K562 (cell line): ENCODE results near the gene ZNF98. TPM values are rescaled to one million over a fixed set of nuclear protein-coding genes. Genes with fewer than 3 reads are reported as not detected.

Experiments
- ATAC-seq: fragments of 200-7000 bp; cut with Tn5 transposase; 3 replicates; pipeline ENCODE4 v1.9.1; 2020; ENCODE audit warnings: moderate library complexity
- BruUV-seq: library from RNA; stranded (reverse); fragments of 400-500 nt; replicated peaks from 2 replicates; lab custom pipeline; 2021; lab: Mats Ljungman, UMichigan
- CTCF ChIA-PET: fragments of 300-600 bp; formaldehyde crosslinking; extraction: SDS; loops from one replicate; lab custom pipeline; 2021; ENCODE audit warnings: low intra/inter-chr PET ratio; lab: Yijun Ruan, JAX
- POLR2A ChIA-PET: fragments of 300-600, 350-650 bp; sonication (Branson Sonifier 250); formaldehyde crosslinking; extraction: SDS; loops from one replicate; lab custom pipeline; 2021; ENCODE audit warnings: antibody characterized with exemption, inconsistent platforms; lab: Yijun Ruan, JAX
- DNase-seq, 4 experiments: peaks; one replicate each; pipeline versions ENCODE4 v3.0.0 to v3.0.0-alpha.2; 2011 to 2018; ENCODE audit warnings: low spot score in 3 of 4, mixed read lengths in 3 of 4; ENCODE audit errors: extremely low read depth in 1 of 4
- FAIRE-seq: peaks from 2 replicates; lab custom pipeline; 2011; peaks lifted over from hg19 to GRCh38; lab: Jason Lieb, UNC
- H2AFZ ChIP-seq: 2 replicates; pipeline ENCODE4 v1.6.0; 2011; ENCODE audit warnings: low read depth, low read length, control low read depth, inconsistent platforms
- H3K27ac ChIP-seq: fragments of 200-600 bp; 3 replicates; pipeline ENCODE4 v1.8.0; 2011; ENCODE audit warnings: low read depth, mild to moderate bottlenecking, control low read depth, inconsistent platforms, low read length, moderate library complexity, mixed read lengths; ENCODE audit errors: extremely low read depth
- H3K27me3 ChIP-seq, 2 experiments: fragments of 300-600 bp in 1 of 2; 2 replicates in 1 of 2; 3 replicates in 1 of 2; pipeline versions ENCODE4 v1.6.0 to v1.8.0; 2011; ENCODE audit warnings: inconsistent platforms in 2 of 2, low read length in 2 of 2, mild to moderate bottlenecking in 1 of 2, mixed read lengths in 1 of 2, moderate library complexity in 1 of 2; ENCODE audit not compliant: control insufficient read depth in 2 of 2, insufficient read depth in 2 of 2
- H3K36me3 ChIP-seq: fragments of 300-600 bp; 3 replicates; pipeline ENCODE4 v1.8.0; 2011; ENCODE audit warnings: mild to moderate bottlenecking, low read length, inconsistent platforms; ENCODE audit not compliant: control insufficient read depth, insufficient read depth
- H3K4me1 ChIP-seq, 2 experiments: fragments of 200-600 bp in 1 of 2; replicated peaks in 1 of 2; 2 replicates in 1 of 2; 3 replicates in 1 of 2; pipeline versions ENCODE4 v1.5.1 to v1.8.0; 2011; ENCODE audit warnings: inconsistent platforms in 2 of 2, low read length in 2 of 2, mild to moderate bottlenecking in 1 of 2, mixed read lengths in 1 of 2, moderate library complexity in 1 of 2; ENCODE audit not compliant: control insufficient read depth in 2 of 2, insufficient read depth in 2 of 2
- H3K4me2 ChIP-seq: 2 replicates; pipeline ENCODE4 v1.6.1; 2011; ENCODE audit warnings: low read length, control low read depth, inconsistent platforms, mixed read lengths; ENCODE audit not compliant: insufficient read depth
- H3K4me3 ChIP-seq: fragments of 200-600 bp; sonication (generic), shearing (Covaris generic); 2 replicates; pipeline ENCODE4 v1.5.1; 2016; ENCODE audit warnings: control low read depth, inconsistent platforms
- H3K79me2 ChIP-seq: fragments of 200-600 bp; 3 replicates; pipeline ENCODE4 v1.8.0; 2011; ENCODE audit warnings: low read length, inconsistent platforms; ENCODE audit not compliant: control insufficient read depth, insufficient read depth
- H3K9ac ChIP-seq, 2 experiments: 2 replicates each; pipeline versions ENCODE4 v1.6.0 to v1.6.1; 2011; ENCODE audit warnings: low read depth in 2 of 2, low read length in 2 of 2, control low read depth in 1 of 2, inconsistent platforms in 1 of 2, mild to moderate bottlenecking in 1 of 2, mixed read lengths in 1 of 2; ENCODE audit not compliant: insufficient read depth in 1 of 2
- H3K9me1 ChIP-seq: one replicate; pipeline ENCODE4 v1.6.0; 2011; ENCODE audit warnings: inconsistent platforms, mild to moderate bottlenecking, low read length, moderate library complexity; ENCODE audit not compliant: control insufficient read depth, insufficient read depth
- H3K9me3 ChIP-seq: replicated peaks from 2 replicates; pipeline ENCODE4 v1.5.1; 2011; ENCODE audit warnings: low read depth, low read length, inconsistent platforms; ENCODE audit not compliant: control insufficient read depth, insufficient read depth
- H4K20me1 ChIP-seq: replicated peaks from 2 replicates; pipeline ENCODE4 v1.6.1; 2011; ENCODE audit warnings: low read length, inconsistent platforms, mixed read lengths; ENCODE audit not compliant: control insufficient read depth, insufficient read depth
- RBM25 ChIP-seq: fragments of 200-400 bp; formaldehyde crosslinking; IDR thresholded peaks from 2 replicates; pipeline ENCODE4 v1.6.1; 2018; ENCODE audit warnings: low read length, low read depth, moderate library complexity; ENCODE audit not compliant: severe bottlenecking
- STAG1 ChIP-seq: sonication (generic); formaldehyde crosslinking; IDR thresholded peaks from 2 replicates; pipeline ENCODE4 v1.5.0; 2020; ENCODE audit warnings: missing genetic modification reagents, borderline replicate concordance
- XRCC3 ChIP-seq: fragments of 450-650 bp; IDR thresholded peaks from 2 replicates; pipeline ENCODE4 v1.6.1; 2017; ENCODE audit warnings: mild to moderate bottlenecking, moderate library complexity
- WGBS: fragments of 100-300 bp; shearing (Covaris generic); methylation state at CpG from one replicate; pipeline ENCODE4 v1.1.6; 2016; ENCODE audit warnings: low coverage, mixed read lengths; ENCODE audit not compliant: insufficient coverage; ENCODE audit errors: missing lambda C conversion rate; 5-methylcytosine and 5-hydroxymethylcytosine counted together
- in situ Hi-C: fragments of 300-500 bp; cut with MboI; formaldehyde crosslinking; loops from 4 replicates; pipeline ENCODE4 v1.15.0; 2018; ENCODE audit warnings: inconsistent platforms, mixed read lengths
- intact Hi-C: fragments of 100-400 bp; cut with micrococcal nuclease; formaldehyde crosslinking; loops from 2 replicates; pipeline ENCODE4 v1.14.2; 2022
- polyA plus RNA-seq, 8 experiments: library from polyadenylated mRNA; depleted of rRNA in 4 of 8; stranded (reverse) in 5 of 8; unstranded in 3 of 8; fragments of >200 nt; fragmentation: Nextera tagmentation in 2 of 8; fragmentation: Illumina TruSeq in 1 of 8; extraction: Ambion mirVana in 2 of 8; extraction: Trizol in 1 of 8; gene quantifications; 2 replicates each; pipeline versions ENCODE4 v1.2.1 to v1.2.3, GENCODE V29; 2011 to 2014; ENCODE audit warnings: inconsistent platforms in 1 of 8, missing spikeins in 1 of 8
- total RNA-seq, 7 experiments: library from RNA; depleted of rRNA in 6 of 7; stranded (reverse); fragments of >200 nt in 6 of 7; fragmentation: Illumina TruSeq in 2 of 7; extraction: Trizol in 2 of 7; gene quantifications; 2 replicates each; pipeline versions ENCODE4 v1.2.1 to v1.2.3, GENCODE V29; 2011 to 2021; ENCODE audit warnings: low replicate concordance in 1 of 7
- TF ChIP-seq, protein P1 (sequence below): fragments of 250-450 bp; sonication (Bioruptor Pico); IDR thresholded peaks from 2 replicates; pipeline ENCODE4 v1.8.0; 2022; ENCODE audit warnings: moderate library complexity, mild to moderate bottlenecking, inconsistent platforms
- TF ChIP-seq, protein P2 (sequence below): IDR thresholded peaks from 2 replicates; pipeline ENCODE4 v1.6.1; 2011; ENCODE audit warnings: borderline replicate concordance, low read depth, mild to moderate bottlenecking, moderate library complexity, low read length; ENCODE audit not compliant: insufficient read depth, poor library complexity, severe bottlenecking
- TF ChIP-seq, protein P3 (sequence below), 3 experiments: fragments of 200-800 bp in 1 of 3; fragments of 250-450 bp in 1 of 3; fragments of 450-650 bp in 1 of 3; sonication (Bioruptor Pico) in 1 of 3; sonication (Bioruptor generic) in 1 of 3; formaldehyde crosslinking in 1 of 3; IDR thresholded peaks; 2 replicates each; pipeline versions ENCODE4 v1.6.1 to v1.8.0; 2016 to 2022; ENCODE audit warnings: mild to moderate bottlenecking in 2 of 3, missing genetic modification characterization in 2 of 3, missing compliant biosample characterization in 1 of 3, moderate library complexity in 1 of 3

ZNF98 gene
- total and polyA plus RNA-seq, 9 of the 15 experiments (the other 6 are each of a cell fraction or from before 2014, with no cell fraction given): 0.14 to 0.40 TPM; not detected in 7

DNA sequence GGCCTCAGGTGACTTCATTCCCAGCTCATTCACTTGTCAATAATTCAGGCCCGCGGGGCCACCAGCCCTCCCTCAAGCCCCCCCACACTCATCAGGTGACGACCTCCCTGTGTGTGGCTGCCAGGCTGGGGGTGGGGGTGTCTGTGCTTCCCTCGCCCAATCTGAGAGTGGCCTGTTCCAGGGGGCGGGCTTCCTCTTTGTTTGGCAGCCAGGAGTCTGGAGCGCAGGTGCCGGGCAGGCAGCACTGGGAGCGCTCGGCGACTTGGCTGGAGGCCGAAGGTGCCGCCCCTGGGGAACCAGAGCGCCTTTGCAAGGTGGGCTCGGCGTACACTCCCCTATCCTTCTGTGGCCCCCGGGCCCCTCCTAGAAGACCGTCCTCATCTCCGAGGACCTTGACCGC lies 5.4 kb upstream of the ZNF98 start:
- H4K20me1 ChIP-seq: no peaks in the 10 kb centered on the region
- DNase-seq: no peak
- no peak overlapping the region for H3K4me2 ChIP-seq
- TF ChIP-seq STAG1 (CRISPR knock-in tag) (no peak), RBM25 (no peak)
- TF ChIP-seq, protein P1, sequence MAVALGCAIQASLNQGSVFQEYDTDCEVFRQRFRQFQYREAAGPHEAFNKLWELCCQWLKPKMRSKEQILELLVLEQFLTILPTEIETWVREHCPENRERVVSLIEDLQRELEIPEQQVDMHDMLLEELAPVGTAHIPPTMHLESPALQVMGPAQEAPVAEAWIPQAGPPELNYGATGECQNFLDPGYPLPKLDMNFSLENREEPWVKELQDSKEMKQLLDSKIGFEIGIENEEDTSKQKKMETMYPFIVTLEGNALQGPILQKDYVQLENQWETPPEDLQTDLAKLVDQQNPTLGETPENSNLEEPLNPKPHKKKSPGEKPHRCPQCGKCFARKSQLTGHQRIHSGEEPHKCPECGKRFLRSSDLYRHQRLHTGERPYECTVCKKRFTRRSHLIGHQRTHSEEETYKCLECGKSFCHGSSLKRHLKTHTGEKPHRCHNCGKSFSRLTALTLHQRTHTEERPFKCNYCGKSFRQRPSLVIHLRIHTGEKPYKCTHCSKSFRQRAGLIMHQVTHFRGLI (CRISPR knock-in tag): no peak
- intact Hi-C loops (no loop called here), in situ Hi-C loops (no loop called here)
- no peaks in the 10 kb centered on the region for H3K4me1 ChIP-seq
- H3K9me3 ChIP-seq: no peaks in the 10 kb centered on the region
- no peak overlapping the region for H3K9ac ChIP-seq
- no peaks in the 10 kb centered on the region for H3K79me2 ChIP-seq
- no peak overlapping the region for H3K4me3 ChIP-seq
- POLR2A ChIA-PET: no interaction called here
- ATAC-seq: no peak
- CTCF ChIA-PET: interaction anchor here (0.6 kb wide), 1 partner anchor 107 kb away, joined by 3 read pairs; no protein-coding TSS in a partner anchor
- no peaks in the 10 kb centered on the region for H3K36me3 ChIP-seq
- 4% methylated on average over 14 of the region's 19 CpGs for WGBS
- BruUV-seq: no TSS peak
- H3K9me1 ChIP-seq: no peaks in the 10 kb centered on the region
- no peak for FAIRE-seq
- no peak overlapping the region for H3K27ac ChIP-seq
- H3K27me3 ChIP-seq: no peaks in the 10 kb centered on the region
- no peak overlapping the region for H2AFZ ChIP-seq

DNA sequence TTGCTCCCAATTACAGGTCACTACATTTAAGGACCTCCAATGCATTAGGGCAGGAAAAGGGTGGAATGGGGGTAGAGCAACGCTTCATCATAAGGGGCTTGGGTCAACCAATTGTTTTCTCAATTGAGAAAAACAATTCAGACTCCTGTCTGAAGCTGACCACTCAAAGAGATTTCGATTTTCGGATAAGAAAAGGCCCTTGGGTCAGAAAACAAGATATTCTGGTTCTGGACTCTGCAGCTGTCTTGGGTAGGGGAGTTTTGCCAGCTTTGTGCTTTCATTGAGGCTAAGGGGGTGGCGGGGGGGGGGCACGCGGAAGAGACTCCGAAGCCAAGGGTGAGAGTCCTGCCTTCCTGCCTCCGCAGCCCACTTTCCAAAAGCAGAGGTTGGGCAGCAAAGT lies 4.8 kb upstream of the ZNF98 start:
- no TSS peak for BruUV-seq
- H2AFZ ChIP-seq: no peak overlapping the region
- H3K4me1 ChIP-seq: no peaks in the 10 kb centered on the region
- H3K9me3 ChIP-seq: no peaks in the 10 kb centered on the region
- no peak overlapping the region for H3K27ac ChIP-seq
- 2% methylated on average over 7 of the region's 8 CpGs for WGBS
- H4K20me1 ChIP-seq: no peaks in the 10 kb centered on the region
- ChIA-PET POLR2A (no interaction called here), CTCF (interaction anchor here (0.6 kb wide), 1 partner anchor 106 kb away, joined by 3 read pairs; no protein-coding TSS in a partner anchor)
- H3K4me2 ChIP-seq: no peak overlapping the region
- no peak overlapping the region for H3K4me3 ChIP-seq
- in situ Hi-C loops: no loop called here
- DNase-seq (no peak), FAIRE-seq (no peak), ATAC-seq (no peak)
- intact Hi-C loops: no loop called here
- H3K27me3 ChIP-seq: no peaks in the 10 kb centered on the region
- H3K36me3 ChIP-seq: no peaks in the 10 kb centered on the region
- no peak overlapping the region for H3K9ac ChIP-seq
- H3K9me1 ChIP-seq: no peaks in the 10 kb centered on the region
- H3K79me2 ChIP-seq: no peaks in the 10 kb centered on the region
- TF ChIP-seq XRCC3: no peak
- TF ChIP-seq, protein P2, sequence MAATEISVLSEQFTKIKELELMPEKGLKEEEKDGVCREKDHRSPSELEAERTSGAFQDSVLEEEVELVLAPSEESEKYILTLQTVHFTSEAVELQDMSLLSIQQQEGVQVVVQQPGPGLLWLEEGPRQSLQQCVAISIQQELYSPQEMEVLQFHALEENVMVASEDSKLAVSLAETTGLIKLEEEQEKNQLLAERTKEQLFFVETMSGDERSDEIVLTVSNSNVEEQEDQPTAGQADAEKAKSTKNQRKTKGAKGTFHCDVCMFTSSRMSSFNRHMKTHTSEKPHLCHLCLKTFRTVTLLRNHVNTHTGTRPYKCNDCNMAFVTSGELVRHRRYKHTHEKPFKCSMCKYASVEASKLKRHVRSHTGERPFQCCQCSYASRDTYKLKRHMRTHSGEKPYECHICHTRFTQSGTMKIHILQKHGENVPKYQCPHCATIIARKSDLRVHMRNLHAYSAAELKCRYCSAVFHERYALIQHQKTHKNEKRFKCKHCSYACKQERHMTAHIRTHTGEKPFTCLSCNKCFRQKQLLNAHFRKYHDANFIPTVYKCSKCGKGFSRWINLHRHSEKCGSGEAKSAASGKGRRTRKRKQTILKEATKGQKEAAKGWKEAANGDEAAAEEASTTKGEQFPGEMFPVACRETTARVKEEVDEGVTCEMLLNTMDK: no peak
- TF ChIP-seq, protein P3, sequence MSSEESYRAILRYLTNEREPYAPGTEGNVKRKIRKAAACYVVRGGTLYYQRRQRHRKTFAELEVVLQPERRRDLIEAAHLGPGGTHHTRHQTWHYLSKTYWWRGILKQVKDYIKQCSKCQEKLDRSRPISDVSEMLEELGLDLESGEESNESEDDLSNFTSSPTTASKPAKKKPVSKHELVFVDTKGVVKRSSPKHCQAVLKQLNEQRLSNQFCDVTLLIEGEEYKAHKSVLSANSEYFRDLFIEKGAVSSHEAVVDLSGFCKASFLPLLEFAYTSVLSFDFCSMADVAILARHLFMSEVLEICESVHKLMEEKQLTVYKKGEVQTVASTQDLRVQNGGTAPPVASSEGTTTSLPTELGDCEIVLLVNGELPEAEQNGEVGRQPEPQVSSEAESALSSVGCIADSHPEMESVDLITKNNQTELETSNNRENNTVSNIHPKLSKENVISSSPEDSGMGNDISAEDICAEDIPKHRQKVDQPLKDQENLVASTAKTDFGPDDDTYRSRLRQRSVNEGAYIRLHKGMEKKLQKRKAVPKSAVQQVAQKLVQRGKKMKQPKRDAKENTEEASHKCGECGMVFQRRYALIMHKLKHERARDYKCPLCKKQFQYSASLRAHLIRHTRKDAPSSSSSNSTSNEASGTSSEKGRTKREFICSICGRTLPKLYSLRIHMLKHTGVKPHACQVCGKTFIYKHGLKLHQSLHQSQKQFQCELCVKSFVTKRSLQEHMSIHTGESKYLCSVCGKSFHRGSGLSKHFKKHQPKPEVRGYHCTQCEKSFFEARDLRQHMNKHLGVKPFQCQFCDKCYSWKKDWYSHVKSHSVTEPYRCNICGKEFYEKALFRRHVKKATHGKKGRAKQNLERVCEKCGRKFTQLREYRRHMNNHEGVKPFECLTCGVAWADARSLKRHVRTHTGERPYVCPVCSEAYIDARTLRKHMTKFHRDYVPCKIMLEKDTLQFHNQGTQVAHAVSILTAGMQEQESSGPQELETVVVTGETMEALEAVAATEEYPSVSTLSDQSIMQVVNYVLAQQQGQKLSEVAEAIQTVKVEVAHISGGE (CRISPR knock-in tag; IDR thresholded peaks at IDR 0.05): no peak
